Natural killer cell (primary cell): ENCODE data around the gene DCTN1. TPM values are rescaled to one million over a fixed set of nuclear protein-coding genes. Genes with fewer than 3 reads are reported as not detected.

Source experiments
- ATAC-seq, 3 donors: fragments of 150-1000 bp in 2 of 3; fragments of 200-7000 bp in 1 of 3; cut with Tn5 transposase; 1 replicate in 1 of 3; 2 replicates in 2 of 3; pipeline ENCODE4 v1.10.0; 2021; ENCODE audit warnings: mild to moderate bottlenecking in 2 of 3, moderate library complexity in 2 of 3
- DNase-seq, 2 donors: peaks; one replicate each; pipeline versions ENCODE4 v3.0.0 to v3.0.0-alpha.2; 2013 to 2021; ENCODE audit warnings: mixed read lengths in 1 of 2
- H3K27ac ChIP-seq: one replicate; pipeline ENCODE4 v1.5.1; 2013; ENCODE audit warnings: mild to moderate bottlenecking, low read length
- H3K27me3 ChIP-seq: one replicate; pipeline ENCODE4 v1.6.1; 2013; ENCODE audit warnings: low read length; ENCODE audit not compliant: control insufficient read depth, insufficient read depth
- H3K36me3 ChIP-seq: one replicate; pipeline ENCODE4 v1.6.1; 2013; ENCODE audit warnings: low read length; ENCODE audit not compliant: control insufficient read depth, insufficient read depth
- H3K4me1 ChIP-seq: one replicate; pipeline ENCODE4 v1.6.1; 2013; ENCODE audit warnings: low read length; ENCODE audit not compliant: control insufficient read depth, insufficient read depth
- H3K4me3 ChIP-seq: one replicate; pipeline ENCODE4 v1.5.1; 2013; ENCODE audit warnings: low read length
- H3K9me3 ChIP-seq: one replicate; pipeline ENCODE4 v1.6.1; 2013; ENCODE audit warnings: low read length; ENCODE audit not compliant: control insufficient read depth, insufficient read depth
- H3K27ac Mint-ChIP-seq, 2 donors: one replicate each; pipeline ENCODE4 v1.8.0; 2022; ENCODE audit warnings: mild to moderate bottlenecking in 2 of 2, mixed read lengths in 2 of 2, moderate library complexity in 1 of 2
- H3K27me3 Mint-ChIP-seq, 2 donors: one replicate each; pipeline ENCODE4 v1.8.0; 2022; ENCODE audit warnings: low read depth in 2 of 2, mixed read lengths in 2 of 2
- H3K36me3 Mint-ChIP-seq: one replicate; pipeline ENCODE4 v1.8.0; 2022; ENCODE audit warnings: mixed read lengths
- H3K4me1 Mint-ChIP-seq, 2 donors: one replicate each; pipeline ENCODE4 v1.8.0; 2022; ENCODE audit warnings: mixed read lengths in 2 of 2
- H3K4me3 Mint-ChIP-seq: one replicate; pipeline ENCODE4 v1.8.0; 2022; ENCODE audit warnings: mild to moderate bottlenecking, moderate library complexity, mixed read lengths
- H3K9me3 Mint-ChIP-seq, 2 donors: one replicate each; pipeline ENCODE4 v1.8.0; 2022; ENCODE audit warnings: mixed read lengths in 2 of 2
- WGBS: methylation state at CpG from one replicate; pipeline ENCODE4 v1.1.7; 2013; ENCODE audit warnings: missing lambda C conversion rate; ENCODE audit not compliant: insufficient coverage; 5-methylcytosine and 5-hydroxymethylcytosine counted together
- intact Hi-C: fragments of 100-400 bp; cut with micrococcal nuclease; formaldehyde crosslinking; loops from one replicate; pipeline ENCODE4 v1.14.2; 2022
- total RNA-seq, 4 donors: library from RNA; stranded (reverse); fragments of 120-200 nt in 1 of 4; gene quantifications; one replicate each; pipeline versions ENCODE4 v1.2.3 to v1.2.4, GENCODE V29; 2013 to 2022
- TF ChIP-seq, protein P1 (sequence below): fragments of 200-600 bp; IDR thresholded peaks from one replicate; pipeline ENCODE4 v1.8.0; 2022; ENCODE audit warnings: antibody characterized with exemption

DCTN1 gene
- total RNA-seq, 3 donors from 2014 or later (not counting 1 experiment from before 2014, with no cell fraction given): 103 to 116 (median 116) TPM

DNA sequence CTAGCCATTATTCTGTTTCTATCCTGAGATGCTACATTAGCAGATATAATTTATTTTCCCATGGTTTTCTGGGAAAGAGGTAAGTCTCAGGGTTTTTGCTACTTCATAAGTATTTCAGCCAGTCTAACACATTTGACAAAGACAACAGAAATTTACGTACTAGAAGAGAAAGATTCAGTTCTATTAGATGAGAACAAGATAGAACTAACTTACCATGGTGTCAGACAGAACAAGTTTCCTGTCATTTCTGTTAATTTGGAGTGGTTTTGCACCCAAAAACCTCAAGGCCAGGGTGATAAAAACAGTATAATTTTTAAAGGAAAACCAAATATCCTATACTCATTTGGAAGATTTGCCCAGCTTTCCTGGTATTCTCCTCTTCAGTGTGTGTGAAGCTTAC is 52.5 kb downstream of the DCTN1 start:
- TF ChIP-seq, protein P1, sequence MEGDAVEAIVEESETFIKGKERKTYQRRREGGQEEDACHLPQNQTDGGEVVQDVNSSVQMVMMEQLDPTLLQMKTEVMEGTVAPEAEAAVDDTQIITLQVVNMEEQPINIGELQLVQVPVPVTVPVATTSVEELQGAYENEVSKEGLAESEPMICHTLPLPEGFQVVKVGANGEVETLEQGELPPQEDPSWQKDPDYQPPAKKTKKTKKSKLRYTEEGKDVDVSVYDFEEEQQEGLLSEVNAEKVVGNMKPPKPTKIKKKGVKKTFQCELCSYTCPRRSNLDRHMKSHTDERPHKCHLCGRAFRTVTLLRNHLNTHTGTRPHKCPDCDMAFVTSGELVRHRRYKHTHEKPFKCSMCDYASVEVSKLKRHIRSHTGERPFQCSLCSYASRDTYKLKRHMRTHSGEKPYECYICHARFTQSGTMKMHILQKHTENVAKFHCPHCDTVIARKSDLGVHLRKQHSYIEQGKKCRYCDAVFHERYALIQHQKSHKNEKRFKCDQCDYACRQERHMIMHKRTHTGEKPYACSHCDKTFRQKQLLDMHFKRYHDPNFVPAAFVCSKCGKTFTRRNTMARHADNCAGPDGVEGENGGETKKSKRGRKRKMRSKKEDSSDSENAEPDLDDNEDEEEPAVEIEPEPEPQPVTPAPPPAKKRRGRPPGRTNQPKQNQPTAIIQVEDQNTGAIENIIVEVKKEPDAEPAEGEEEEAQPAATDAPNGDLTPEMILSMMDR: no peak
- no CpG with 5 or more reads among the region's 1 CpG for WGBS
- no peak for DNase-seq
- no peak overlapping the region for H3K27ac Mint-ChIP-seq
- Histone ChIP-seq H3K27me3 (no peaks in the 10 kb centered on the region), H3K36me3 (peaks cover 3% of the 10 kb centered on the region), H3K4me1 (peaks cover 7% of the 10 kb centered on the region), H3K27ac (no peak overlapping the region), H3K9me3 (peaks cover 6% of the 10 kb centered on the region), H3K4me3 (no peak overlapping the region)
- intact Hi-C loops: no loop called here
- peak in 2 of 3 donors; percentile 54 to 84 for ATAC-seq
- H3K36me3 Mint-ChIP-seq: peaks cover 11% of the 10 kb centered on the region
- H3K4me3 Mint-ChIP-seq: no peak overlapping the region
- H3K9me3 Mint-ChIP-seq: no peaks in the 10 kb centered on the region
- peaks cover 9 to 15% of the 10 kb centered on the region in 2 donors for H3K4me1 Mint-ChIP-seq
- peaks cover 12 to 23% of the 10 kb centered on the region in 2 donors for H3K27me3 Mint-ChIP-seq

- Histone ChIP-seq H3K27me3 (no peaks in the 10 kb centered on the region), H3K9me3 (peaks cover 6% of the 10 kb centered on the region), H3K4me3 (no peak overlapping the region), H3K36me3 (no peaks in the 10 kb centered on the region), H3K4me1 (peaks cover 7% of the 10 kb centered on the region), H3K27ac (no peak overlapping the region)
- H3K9me3 Mint-ChIP-seq: no peaks in the 10 kb centered on the region
- H3K4me3 Mint-ChIP-seq: no peak overlapping the region
- ATAC-seq: no peak
- peaks cover 11% of the 10 kb centered on the region for H3K36me3 Mint-ChIP-seq
- peaks cover 9 to 15% of the 10 kb centered on the region in 2 donors for H3K4me1 Mint-ChIP-seq
- peaks cover 12 to 26% of the 10 kb centered on the region in 2 donors for H3K27me3 Mint-ChIP-seq
- TF ChIP-seq, protein P1: no peak
- no peak for DNase-seq
- intact Hi-C loops: no loop called here
- no peak overlapping the region for H3K27ac Mint-ChIP-seq
- 88% methylated on average over 4 of the region's 5 CpGs for WGBS
Measured at GRCh38 chr2:74327199-74327598, 52.9 kb downstream of the DCTN1 start.

GRCh38 chr2:74325815-74326214 is 54.3 kb downstream of the DCTN1 start:
- Mint-ChIP-seq H3K36me3 (peaks cover 11% of the 10 kb centered on the region), H3K9me3 (no peaks in the 10 kb centered on the region), H3K4me1 (peaks cover 9 to 15% of the 10 kb centered on the region in 2 donors), H3K27ac (no peak overlapping the region), H3K27me3 (peaks cover 12 to 26% of the 10 kb centered on the region in 2 donors), H3K4me3 (no peak overlapping the region)
- 100% methylated on average over 1 of the region's 2 CpGs for WGBS
- intact Hi-C loops: no loop called here
- Histone ChIP-seq H3K4me1 (peaks cover 7% of the 10 kb centered on the region), H3K4me3 (no peak overlapping the region), H3K9me3 (peaks cover 2% of the 10 kb centered on the region), H3K36me3 (no peaks in the 10 kb centered on the region), H3K27me3 (no peaks in the 10 kb centered on the region), H3K27ac (no peak overlapping the region)
- DNase-seq (no peak), ATAC-seq (no peak)
- TF ChIP-seq, protein P1: no peak

GRCh38 chr2:74321737-74322136 is 58.4 kb downstream of the DCTN1 start:
- 98% methylated on average over 2 of the region's 2 CpGs for WGBS
- TF ChIP-seq, protein P1: no peak
- no peaks in the 10 kb centered on the region for H3K4me1 Mint-ChIP-seq
- peaks cover 22% of the 10 kb centered on the region for H3K36me3 Mint-ChIP-seq
- Histone ChIP-seq H3K27ac (no peak overlapping the region), H3K4me3 (no peak overlapping the region), H3K9me3 (no peaks in the 10 kb centered on the region), H3K4me1 (no peaks in the 10 kb centered on the region), H3K27me3 (no peaks in the 10 kb centered on the region), H3K36me3 (no peaks in the 10 kb centered on the region)
- no peak overlapping the region for H3K27ac Mint-ChIP-seq
- DNase-seq (no peak), ATAC-seq (no peak)
- intact Hi-C loops: no loop called here
- no peaks in the 10 kb centered on the region for H3K9me3 Mint-ChIP-seq
- peaks cover 12 to 26% of the 10 kb centered on the region in 2 donors for H3K27me3 Mint-ChIP-seq
- H3K4me3 Mint-ChIP-seq: no peak overlapping the region
